Measurements from ENCODE around the gene LMBR1. TPM values are rescaled to one million over a fixed set of nuclear protein-coding genes. Genes with fewer than 3 reads are reported as not detected.

LMBR1 gene
- polyA plus RNA-seq, 3 donors = 44.7 to 51.4 (median 44.8) TPM

DNA sequence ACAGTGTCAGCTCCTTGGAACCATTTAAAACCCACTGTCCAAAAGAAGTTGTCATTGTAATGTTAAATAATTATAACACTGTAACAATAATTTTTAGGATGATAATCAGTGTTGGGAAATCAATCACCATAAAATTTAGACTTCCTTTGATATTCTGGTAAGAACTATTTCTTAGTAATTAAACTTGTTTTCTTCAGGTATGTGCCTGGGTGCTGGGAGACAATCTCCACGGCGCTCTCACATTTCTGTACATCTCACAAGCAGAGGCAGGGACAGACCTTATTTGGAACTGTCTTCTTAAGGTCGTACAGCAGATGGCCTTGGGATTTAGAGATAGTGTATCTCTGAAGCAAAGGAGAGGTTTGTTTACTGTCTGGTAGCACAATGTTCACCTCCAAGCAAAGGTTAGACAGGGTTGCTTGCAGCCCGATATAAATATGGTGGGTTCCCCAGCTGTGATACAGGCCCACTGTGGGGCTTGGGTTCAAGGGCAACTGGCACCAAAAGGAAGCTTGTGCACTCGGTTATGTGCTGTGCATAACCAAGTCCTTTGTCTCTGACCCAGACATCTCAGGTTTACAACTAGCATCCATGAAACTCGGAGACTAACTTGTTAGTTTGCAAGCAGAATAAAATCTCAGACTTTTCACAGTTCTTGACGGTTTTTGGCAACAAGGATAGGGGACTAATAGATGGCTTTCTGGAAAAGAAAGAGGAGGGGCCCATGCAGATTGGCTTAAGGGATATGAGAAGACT is 126.9 kb downstream of the LMBR1 start:
- DNase-seq (ENCODE audit: low read depth in 3 of 3, low spot score in 2 of 3) = no peak

DNA sequence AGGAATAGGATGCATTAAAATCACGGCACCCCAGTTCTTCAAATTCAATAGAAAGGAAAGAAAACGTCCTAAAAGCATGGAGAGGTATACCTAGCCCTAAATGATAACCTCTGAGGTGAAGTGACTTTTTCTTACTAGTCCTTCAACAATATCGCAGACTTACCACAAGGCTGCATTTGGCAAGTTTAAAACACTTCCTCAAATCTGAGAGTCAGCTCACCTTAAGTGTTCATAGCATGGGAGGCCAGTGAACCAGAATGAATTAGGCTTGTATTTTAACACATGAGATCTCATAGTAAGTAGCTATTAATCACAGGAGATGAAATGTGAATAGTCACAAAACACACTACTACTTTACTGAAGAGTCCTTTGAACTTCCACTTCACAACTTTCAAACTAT is 128.2 kb downstream of the LMBR1 start:
- DNase-seq (ENCODE audit: low read depth in 3 of 3, low spot score in 2 of 3) = no peak

DNA sequence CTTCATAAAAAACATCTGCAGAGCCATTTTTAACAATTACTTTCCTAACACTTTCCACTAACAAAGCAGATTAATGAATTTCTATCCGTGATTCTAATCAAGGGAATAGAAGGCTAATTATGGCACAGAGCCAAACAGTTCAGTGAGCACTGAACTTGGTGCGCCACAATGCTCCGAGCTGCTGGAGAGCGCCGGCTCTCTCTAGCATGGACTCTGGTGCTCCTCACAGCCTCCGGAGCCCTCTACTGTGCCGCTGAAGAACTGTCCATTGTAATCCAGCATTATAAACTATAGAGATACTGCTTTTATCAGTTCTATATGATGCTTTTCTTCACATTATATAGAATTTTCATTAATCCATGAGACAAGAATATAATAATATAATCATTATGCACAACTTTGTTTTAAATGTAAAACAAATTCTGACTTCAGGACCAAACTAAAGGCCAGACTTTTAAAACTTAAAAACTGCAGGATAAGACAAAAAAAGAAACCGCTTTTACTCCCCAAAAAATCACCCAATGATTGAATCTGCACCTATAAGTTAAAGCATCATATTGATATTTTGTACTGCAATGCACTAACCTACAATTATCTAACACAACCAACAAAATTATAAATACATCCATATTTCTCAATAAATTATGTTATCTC is 128.8 kb downstream of the LMBR1 start:
- DNase-seq (ENCODE audit: low read depth in 3 of 3, low spot score in 2 of 3) = peak; percentile 16 to 50 (median 19)

DNA sequence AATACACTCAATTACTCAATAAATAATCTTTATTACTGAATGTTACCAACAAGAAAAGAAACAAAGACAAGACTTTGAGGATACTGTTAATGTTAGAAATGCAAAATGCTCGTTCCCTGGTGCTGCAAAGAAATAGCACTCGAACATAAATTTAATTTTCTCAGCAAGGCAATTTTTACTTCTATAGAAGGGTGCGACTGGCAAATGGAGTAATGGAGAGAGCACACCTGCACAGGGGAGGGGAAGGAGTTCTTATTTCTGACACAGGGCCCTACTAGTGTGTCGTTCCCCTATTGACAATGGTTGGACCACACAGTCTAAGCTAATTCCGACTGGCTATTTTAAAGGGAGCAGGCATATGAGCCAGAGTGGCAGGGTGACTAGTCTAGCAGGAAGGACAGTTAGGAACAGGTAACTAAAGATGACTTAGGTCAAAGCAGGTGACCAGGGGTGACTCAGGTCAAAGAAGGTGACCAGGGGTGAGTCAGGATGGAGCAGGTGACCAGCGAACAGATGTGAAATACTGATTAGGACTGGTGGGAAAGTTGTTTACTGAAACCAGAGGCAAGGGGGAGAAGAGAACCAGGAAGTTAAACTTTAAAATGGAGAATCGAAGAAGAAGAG is 133.3 kb downstream of the LMBR1 start:
- DNase-seq (ENCODE audit: low read depth in 3 of 3, low spot score in 2 of 3) = no peak

GRCh38 chr7:156759143-156759542 is 133.8 kb downstream of the LMBR1 start:
- DNase-seq (ENCODE audit: low read depth in 3 of 3, low spot score in 2 of 3) = no peak

GRCh38 chr7:156754201-156754600 is 138.8 kb downstream of the LMBR1 start:
- no peak for DNase-seq (ENCODE audit: low read depth in 3 of 3, low spot score in 2 of 3)

- no peak for DNase-seq (ENCODE audit: low read depth in 3 of 3, low spot score in 2 of 3)
These were observed 139.4 kb downstream of the LMBR1 start for GRCh38 chr7:156753630-156754029.

DNA sequence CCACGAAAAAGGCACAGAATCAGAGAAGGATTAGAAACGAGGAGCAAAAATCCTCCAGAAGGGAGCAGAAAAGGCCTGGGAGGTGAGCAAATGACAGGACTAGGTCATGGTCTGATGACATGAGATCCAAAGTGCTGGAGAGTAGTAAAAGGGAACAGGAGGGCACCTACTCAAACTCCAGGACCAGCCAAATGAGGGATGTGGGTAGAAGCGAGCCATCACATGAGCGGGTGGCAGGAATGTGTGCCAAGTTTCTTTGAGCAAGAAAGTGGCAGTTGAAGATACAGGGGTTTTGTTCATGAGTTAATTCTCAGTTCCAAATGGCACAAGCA is 139.8 kb downstream of the LMBR1 start:
- DNase-seq (ENCODE audit: low read depth in 3 of 3, low spot score in 2 of 3) = no peak

DNA sequence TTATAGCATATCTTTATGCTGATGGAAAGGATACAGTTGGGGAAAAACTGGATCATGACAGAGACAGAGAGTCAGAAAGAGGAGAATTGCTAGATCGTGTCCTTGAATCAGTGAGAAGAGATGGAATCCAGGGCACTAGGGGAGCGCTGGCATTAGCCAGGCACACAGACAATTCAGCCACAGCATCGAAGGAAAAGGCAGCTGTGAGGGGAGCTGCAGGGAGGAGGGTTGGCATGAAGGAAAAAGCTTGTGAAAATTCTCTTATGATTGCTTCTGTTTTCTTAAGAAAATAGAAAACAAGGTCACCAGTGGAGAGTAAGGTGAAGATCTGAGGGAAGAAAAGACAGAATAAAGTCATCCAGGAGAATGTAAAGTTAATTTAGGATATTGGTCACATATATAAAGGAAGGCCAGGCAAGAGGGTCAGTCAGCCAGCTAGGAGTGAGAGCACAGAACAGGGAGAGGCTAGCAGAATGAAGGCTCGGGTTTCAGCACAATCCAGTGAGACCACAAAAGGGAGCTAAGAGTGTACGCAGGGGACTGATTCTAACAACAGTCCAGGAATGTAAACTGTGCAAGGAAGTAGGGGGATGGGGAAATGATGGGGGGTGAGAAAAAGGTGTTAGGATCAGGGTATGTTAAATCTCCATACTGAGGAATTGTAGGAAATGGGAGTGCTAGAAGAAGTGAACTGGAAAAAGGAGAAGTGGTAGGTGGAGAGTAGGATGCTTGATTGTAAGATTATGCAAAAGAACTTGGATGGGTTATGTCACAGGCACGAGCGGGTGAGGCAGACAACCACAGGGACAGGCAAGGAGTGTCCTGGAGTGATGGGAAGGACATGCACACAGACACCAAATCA is 140.4 kb downstream of the LMBR1 start:
- peak in 2 of 3 donors; percentile 2 to 24 for DNase-seq (ENCODE audit: low read depth in 3 of 3, low spot score in 2 of 3)

DNA sequence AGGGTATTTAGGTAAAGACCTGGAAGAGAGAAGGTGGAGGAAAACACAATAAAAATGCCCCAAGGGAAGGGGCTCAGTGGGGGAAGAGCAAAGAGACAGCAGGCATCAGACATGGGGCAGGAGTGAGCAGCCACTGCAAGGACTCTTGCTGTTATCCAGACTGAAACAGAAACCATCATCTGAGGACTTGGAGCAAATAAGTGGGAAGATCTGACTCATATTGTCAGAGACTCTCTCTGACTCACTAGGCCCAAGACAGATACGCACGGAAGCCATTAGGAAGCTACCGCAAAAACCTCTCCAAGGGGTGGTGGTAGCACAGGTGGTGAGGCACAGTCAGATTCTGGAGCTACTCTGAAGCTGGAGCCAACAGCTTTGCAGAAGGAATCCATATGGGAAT is 141.7 kb downstream of the LMBR1 start:
- DNase-seq (ENCODE audit: low read depth in 3 of 3, low spot score in 2 of 3) = no peak

DNA sequence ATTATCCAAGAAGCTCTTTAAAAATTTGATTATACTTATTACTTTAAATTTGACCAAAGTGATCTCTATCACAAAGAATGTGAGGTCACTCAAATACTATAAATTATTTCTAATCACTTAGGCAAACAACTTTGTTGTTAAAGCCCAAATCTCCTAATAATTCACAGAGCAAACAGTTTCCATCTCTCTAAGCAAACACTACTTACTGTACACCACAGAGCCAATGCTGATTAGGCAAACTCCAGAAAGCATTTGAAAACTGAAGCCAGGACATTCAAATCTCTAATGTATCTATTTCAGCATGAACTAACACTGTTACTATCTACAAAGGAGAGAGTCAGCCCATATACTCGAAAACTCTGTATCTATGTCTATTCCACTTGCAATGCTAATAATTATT is 145.3 kb downstream of the LMBR1 start:
- no peak for DNase-seq (ENCODE audit: low read depth in 3 of 3, low spot score in 2 of 3)

GRCh38 chr7:156746891-156747290 is 146.1 kb downstream of the LMBR1 start:
- no peak for DNase-seq (ENCODE audit: low read depth in 3 of 3, low spot score in 2 of 3)

DNA sequence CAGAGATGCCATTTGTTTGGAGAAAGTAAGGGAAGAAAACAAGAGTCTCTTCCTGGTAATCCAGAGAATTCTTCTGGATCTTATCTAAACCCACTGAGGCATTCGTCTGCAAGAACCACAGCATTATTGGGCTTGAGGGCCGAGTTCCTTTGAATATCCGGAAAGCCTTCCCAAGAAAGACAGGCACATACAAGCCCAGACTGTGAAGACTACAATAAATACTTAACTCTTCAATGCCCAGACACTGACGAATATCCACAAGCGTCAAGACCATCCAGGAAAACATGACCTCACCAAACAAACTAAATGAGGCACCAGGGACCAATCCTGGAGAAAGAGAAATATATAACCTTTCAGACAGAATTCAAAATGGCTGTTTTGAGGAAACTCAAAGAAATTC is 153.4 kb downstream of the LMBR1 start:
- no peak for DNase-seq (ENCODE audit: low read depth in 3 of 3, low spot score in 2 of 3)

DNA sequence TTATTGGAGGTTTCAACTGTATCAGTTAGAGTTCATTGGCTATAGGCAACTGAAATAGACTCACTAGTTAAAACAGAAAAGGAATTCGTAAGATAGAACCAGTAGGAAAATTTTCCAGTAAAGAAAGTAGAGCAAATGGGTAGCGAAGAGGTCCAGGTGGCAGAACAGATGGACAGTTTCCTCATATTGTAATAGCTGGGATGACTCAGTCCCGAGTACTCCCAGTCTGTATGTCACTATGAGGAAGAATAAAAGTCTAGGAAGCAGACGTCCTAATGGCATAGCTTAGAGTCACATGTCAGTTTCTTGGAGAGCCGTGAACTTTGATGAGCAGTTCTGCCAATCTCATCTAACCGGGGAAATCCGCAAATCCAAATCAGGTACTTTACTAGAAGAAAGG is 157.1 kb downstream of the LMBR1 start:
- DNase-seq (ENCODE audit: low read depth in 3 of 3, low spot score in 2 of 3) = no peak

GRCh38 chr7:156733638-156734037 is 159.3 kb downstream of the LMBR1 start:
- no peak for DNase-seq (ENCODE audit: low read depth in 3 of 3, low spot score in 2 of 3)

DNA sequence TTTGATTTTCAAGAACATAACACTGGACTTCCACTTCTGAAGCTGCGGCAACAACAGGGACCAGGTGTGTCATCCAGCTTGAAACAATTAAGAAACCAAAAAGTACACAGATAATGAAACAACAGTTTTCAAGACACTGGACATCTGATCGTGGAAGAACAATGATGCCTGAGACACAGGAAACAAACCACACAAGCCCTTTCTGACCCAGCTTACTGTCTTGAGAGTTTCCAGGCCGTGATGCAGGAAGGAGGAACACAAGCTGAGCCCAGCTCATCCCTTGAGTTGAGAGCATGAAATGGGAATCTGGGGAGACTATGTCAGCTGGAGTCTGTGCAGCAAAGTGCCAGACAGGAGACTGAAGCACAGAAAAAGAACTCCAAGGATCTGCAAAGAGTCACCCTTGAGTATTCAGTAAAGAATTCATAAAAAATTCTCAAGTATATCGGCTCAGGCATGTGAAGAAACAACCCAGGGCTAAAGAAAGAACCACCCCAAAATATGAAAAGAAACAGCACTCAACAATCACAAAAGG is 160.8 kb downstream of the LMBR1 start:
- DNase-seq (ENCODE audit: low read depth in 3 of 3, low spot score in 2 of 3) = no peak

GRCh38 chr7:156731651-156732050 is 161.3 kb downstream of the LMBR1 start:
- DNase-seq (ENCODE audit: low read depth in 3 of 3, low spot score in 2 of 3) = no peak

DNA sequence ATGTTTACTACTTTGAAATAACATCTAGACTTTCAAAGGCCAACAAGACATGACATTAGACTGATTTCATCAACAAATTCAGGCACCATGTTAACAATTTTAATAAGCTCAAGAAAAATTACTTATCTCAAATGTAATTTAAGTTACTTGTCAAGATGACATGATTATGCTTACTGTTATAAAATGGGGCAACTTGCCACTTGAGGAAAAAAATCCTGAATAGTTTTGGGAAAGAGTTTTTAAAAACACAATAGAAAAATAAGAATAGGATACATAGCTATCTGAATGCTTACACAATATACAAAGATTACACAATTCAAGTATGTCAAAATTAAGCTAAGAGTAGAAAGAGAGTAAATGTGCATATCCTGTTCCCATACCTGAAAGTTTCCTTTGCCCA is 167.0 kb downstream of the LMBR1 start:
- no peak for DNase-seq (ENCODE audit: low read depth in 3 of 3, low spot score in 2 of 3)

- DNase-seq (ENCODE audit: low read depth in 3 of 3, low spot score in 2 of 3) = no peak
These were observed 167.9 kb downstream of the LMBR1 start for GRCh38 chr7:156725073-156725472.

DNA sequence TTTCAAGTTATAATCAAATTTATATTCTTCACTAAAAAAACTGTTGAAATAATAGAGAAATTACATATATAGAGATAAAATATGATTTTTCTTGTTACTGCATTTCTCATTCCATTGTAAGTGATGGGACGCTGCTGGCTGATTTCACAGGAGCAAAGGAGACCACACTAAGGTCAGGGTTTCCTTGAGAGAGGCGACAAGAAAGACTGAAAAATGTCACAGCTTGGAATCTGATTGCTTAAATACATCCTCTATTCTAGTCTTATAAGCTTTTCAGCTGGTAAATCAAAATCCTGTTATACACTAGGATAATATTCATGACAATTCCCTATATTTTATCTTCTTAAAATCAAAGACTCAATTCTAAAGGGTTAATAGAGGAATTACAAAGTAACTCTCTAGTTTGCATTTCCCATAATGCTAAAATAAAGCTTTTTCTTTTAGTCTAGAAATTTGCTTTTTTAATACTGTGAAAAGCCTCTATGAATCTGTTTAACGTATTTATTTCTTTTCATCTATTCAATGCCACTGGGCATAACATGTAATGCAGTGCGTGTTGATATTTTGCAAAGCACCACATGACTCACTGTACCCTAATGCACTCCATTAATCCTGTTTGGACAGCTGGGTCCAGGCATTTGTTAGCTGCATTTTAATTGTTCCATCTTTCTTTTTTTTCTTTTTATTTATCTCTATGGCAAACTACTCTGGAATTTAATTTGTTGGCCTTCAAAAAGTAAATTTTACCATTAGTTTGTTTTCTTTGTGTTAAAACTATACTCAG is 170.7 kb downstream of the LMBR1 start:
- no peak for DNase-seq (ENCODE audit: low read depth in 3 of 3, low spot score in 2 of 3)
